DND-41 (cell line): ENCODE measurements around the gene ACOXL.

Experiments
- EZH2 ChIP-seq: IDR thresholded peaks from 3 replicates; pipeline ENCODE4 v1.6.1; 2012; ENCODE audit warnings: borderline replicate concordance, low read depth, mild to moderate bottlenecking, moderate library complexity, low read length, inconsistent platforms; ENCODE audit not compliant: severe bottlenecking
- TF ChIP-seq, protein P1 (sequence below): IDR thresholded peaks from 2 replicates; pipeline ENCODE4 v1.5.1; 2012; ENCODE audit warnings: borderline replicate concordance, low read length, moderate library complexity, mild to moderate bottlenecking; ENCODE audit not compliant: poor library complexity, severe bottlenecking; ENCODE audit errors: extremely low read depth

DNA sequence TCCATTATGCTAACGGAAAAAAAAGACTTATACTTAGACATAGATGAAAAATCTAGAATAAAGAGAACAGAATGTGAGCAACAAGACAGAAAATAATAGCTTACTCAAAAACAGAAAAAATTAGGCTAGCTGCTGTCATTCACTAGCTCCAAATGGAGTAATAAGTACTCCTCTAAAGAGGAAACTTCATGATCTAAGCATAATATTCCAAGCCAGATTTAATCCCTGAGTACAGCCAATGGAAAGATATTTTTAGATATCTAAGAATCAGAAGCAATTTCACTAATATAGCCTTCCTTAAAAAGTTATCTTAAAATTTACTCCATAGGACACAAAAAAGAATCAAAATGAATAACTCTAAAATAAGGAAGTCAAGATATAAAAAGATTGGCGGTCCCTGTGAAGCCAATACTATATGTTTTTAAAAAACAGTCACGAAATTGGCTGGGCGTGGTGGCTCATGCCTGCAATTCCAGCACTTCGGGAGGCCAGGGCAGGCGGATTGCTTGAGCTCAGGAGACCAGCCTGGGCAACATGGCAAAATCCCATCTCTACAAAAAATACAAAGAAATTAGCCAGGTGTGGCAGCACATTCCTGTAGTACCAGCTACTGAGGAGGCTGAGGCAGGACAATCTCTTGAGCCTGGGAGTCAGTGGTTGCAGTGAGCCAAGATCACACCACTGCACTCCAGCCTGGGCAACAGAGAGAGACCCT is 265.1 kb downstream of the ACOXL start:
- TF ChIP-seq, protein P1, sequence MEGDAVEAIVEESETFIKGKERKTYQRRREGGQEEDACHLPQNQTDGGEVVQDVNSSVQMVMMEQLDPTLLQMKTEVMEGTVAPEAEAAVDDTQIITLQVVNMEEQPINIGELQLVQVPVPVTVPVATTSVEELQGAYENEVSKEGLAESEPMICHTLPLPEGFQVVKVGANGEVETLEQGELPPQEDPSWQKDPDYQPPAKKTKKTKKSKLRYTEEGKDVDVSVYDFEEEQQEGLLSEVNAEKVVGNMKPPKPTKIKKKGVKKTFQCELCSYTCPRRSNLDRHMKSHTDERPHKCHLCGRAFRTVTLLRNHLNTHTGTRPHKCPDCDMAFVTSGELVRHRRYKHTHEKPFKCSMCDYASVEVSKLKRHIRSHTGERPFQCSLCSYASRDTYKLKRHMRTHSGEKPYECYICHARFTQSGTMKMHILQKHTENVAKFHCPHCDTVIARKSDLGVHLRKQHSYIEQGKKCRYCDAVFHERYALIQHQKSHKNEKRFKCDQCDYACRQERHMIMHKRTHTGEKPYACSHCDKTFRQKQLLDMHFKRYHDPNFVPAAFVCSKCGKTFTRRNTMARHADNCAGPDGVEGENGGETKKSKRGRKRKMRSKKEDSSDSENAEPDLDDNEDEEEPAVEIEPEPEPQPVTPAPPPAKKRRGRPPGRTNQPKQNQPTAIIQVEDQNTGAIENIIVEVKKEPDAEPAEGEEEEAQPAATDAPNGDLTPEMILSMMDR = no peak
- no peak for TF ChIP-seq EZH2
